Ishikawa (cell line): ENCODE data around the gene USP37.

Source experiments
- CEBPB ChIP-seq: IDR thresholded peaks from 2 replicates; pipeline ENCODE4 v1.6.1; 2012
- CREB1 ChIP-seq: IDR thresholded peaks from 2 replicates; pipeline ENCODE4 v1.6.1; 2012; ENCODE audit warnings: low read depth
- EGR1 ChIP-seq: IDR thresholded peaks from 2 replicates; pipeline ENCODE4 v1.6.1; 2012
- EP300 ChIP-seq: IDR thresholded peaks from 2 replicates; pipeline ENCODE4 v1.6.1; 2012; ENCODE audit warnings: borderline replicate concordance
- FOXM1 ChIP-seq: IDR thresholded peaks from 2 replicates; pipeline ENCODE4 v1.6.1; 2012; ENCODE audit warnings: low read depth, borderline replicate concordance
- NFIC ChIP-seq: IDR thresholded peaks from 2 replicates; pipeline ENCODE4 v1.6.1; 2012
- RAD21 ChIP-seq: IDR thresholded peaks from 2 replicates; pipeline ENCODE4 v1.6.1; 2012; ENCODE audit warnings: low read depth
- TAF1 ChIP-seq: IDR thresholded peaks from 2 replicates; pipeline ENCODE4 v1.6.1; 2012; ENCODE audit warnings: low read depth, mild to moderate bottlenecking
- TCF12 ChIP-seq: IDR thresholded peaks from 2 replicates; pipeline ENCODE4 v1.6.1; 2012; ENCODE audit warnings: low read depth
- TEAD4 ChIP-seq: IDR thresholded peaks from 2 replicates; pipeline ENCODE4 v1.6.1; 2012
- USF1 ChIP-seq: IDR thresholded peaks from 2 replicates; pipeline ENCODE4 v1.6.1; 2012
- YY1 ChIP-seq: IDR thresholded peaks from 2 replicates; pipeline ENCODE4 v1.6.1; 2012; ENCODE audit warnings: low read depth
- ZBTB7A ChIP-seq: IDR thresholded peaks from 2 replicates; pipeline ENCODE4 v1.6.1; 2012; ENCODE audit warnings: low read depth
- TF ChIP-seq, protein P1 (sequence below): IDR thresholded peaks from 2 replicates; pipeline ENCODE4 v1.6.1; 2012
- TF ChIP-seq, protein P2 (sequence below): IDR thresholded peaks from 2 replicates; pipeline ENCODE4 v1.6.1; 2012; ENCODE audit warnings: low read depth, mild to moderate bottlenecking

Gene USP37

DNA sequence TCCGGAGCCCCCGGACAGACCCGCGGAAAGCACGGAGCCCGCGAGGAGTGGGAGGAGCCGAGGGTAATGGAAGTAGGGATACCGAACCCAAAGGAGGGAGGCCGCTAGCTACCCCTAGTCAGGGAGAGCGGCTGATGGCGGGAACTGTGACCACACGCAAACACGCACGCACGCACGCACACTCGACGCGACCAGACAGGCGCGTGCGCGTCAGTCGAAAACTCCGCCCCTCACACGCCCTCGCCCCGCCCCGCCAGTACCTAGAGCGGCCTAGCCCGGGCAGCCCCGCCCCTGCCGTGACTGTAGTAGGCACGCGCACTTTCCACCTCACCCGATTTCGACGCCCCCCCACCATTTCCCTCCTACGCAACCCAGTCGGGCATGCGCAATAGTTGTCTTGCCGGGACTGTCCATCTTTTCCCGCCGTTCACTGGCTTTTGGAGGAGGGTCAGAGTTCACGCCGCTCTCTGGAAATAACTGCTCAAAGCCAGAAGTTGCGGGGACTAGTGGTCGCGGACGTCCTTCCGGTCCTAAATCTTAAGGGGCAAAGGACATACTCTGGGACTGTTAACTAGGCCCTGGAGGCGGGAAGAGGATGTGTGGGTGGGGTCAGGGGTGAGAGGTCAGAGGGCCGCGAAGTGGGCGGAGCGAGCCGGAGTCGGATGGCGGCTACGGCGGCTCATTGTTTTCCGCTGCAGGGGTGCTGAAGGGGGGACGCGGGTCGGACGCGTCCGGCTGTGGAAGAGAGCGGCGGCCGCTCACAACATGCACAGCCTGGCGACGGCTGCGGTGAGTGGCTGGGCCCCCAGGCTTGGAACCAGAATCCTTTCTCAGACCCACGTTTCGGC, at the start of gene USP37, which contains the start of gene CNOT9:
Gene USP37 (minus strand): TSS at position 162 of the 848 bp plus-strand sequence. CDS start 9,698 bp downstream, outside the sequence.
Gene CNOT9 (plus strand): TSS at position 650 of the 848 bp plus-strand sequence. CDS start 116 bp downstream, at position 766.
- peak; percentile 40 for TF ChIP-seq USF1
- peak; percentile 8; the same call in 1 of the 2 replicates for TF ChIP-seq NFIC
- TF ChIP-seq RAD21: no peak
- peak; percentile 4; the same call in 1 of the 2 replicates for TF ChIP-seq TEAD4
- TF ChIP-seq EGR1: peak; percentile 97
- peak; percentile 71 for TF ChIP-seq CREB1
- 0 out of 2 replicates have a peak, but pooled peaks have one; percentile 40 for TF ChIP-seq CEBPB
- TF ChIP-seq, protein P1, sequence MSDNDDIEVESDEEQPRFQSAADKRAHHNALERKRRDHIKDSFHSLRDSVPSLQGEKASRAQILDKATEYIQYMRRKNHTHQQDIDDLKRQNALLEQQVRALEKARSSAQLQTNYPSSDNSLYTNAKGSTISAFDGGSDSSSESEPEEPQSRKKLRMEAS: peak; percentile 99
- TF ChIP-seq ZBTB7A: peak; percentile 62; the same call in 1 of the 2 replicates
- TF ChIP-seq YY1: peak; percentile 83
- TF ChIP-seq EP300: 0 out of 2 replicates have a peak, but pooled peaks have one; percentile 10
- TF ChIP-seq, protein P2, sequence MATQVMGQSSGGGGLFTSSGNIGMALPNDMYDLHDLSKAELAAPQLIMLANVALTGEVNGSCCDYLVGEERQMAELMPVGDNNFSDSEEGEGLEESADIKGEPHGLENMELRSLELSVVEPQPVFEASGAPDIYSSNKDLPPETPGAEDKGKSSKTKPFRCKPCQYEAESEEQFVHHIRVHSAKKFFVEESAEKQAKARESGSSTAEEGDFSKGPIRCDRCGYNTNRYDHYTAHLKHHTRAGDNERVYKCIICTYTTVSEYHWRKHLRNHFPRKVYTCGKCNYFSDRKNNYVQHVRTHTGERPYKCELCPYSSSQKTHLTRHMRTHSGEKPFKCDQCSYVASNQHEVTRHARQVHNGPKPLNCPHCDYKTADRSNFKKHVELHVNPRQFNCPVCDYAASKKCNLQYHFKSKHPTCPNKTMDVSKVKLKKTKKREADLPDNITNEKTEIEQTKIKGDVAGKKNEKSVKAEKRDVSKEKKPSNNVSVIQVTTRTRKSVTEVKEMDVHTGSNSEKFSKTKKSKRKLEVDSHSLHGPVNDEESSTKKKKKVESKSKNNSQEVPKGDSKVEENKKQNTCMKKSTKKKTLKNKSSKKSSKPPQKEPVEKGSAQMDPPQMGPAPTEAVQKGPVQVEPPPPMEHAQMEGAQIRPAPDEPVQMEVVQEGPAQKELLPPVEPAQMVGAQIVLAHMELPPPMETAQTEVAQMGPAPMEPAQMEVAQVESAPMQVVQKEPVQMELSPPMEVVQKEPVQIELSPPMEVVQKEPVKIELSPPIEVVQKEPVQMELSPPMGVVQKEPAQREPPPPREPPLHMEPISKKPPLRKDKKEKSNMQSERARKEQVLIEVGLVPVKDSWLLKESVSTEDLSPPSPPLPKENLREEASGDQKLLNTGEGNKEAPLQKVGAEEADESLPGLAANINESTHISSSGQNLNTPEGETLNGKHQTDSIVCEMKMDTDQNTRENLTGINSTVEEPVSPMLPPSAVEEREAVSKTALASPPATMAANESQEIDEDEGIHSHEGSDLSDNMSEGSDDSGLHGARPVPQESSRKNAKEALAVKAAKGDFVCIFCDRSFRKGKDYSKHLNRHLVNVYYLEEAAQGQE: 0 out of 2 replicates have a peak, but pooled peaks have one; percentile 3
- peak; percentile 39; the same call in 1 of the 2 replicates for TF ChIP-seq TCF12
- TF ChIP-seq FOXM1: no peak
- peak; percentile 88 for TF ChIP-seq TAF1

- TF ChIP-seq EP300: no peak
- TF ChIP-seq ZBTB7A: no peak
- no peak for TF ChIP-seq FOXM1
- TF ChIP-seq CEBPB: no peak
- TF ChIP-seq, protein P2: no peak
- TF ChIP-seq CREB1: no peak
- TF ChIP-seq NFIC: no peak
- TF ChIP-seq TEAD4: no peak
- TF ChIP-seq TCF12: no peak
Measured at GRCh38 chr2:218615868-218616315, 47.7 kb upstream of the USP37 start.

DNA sequence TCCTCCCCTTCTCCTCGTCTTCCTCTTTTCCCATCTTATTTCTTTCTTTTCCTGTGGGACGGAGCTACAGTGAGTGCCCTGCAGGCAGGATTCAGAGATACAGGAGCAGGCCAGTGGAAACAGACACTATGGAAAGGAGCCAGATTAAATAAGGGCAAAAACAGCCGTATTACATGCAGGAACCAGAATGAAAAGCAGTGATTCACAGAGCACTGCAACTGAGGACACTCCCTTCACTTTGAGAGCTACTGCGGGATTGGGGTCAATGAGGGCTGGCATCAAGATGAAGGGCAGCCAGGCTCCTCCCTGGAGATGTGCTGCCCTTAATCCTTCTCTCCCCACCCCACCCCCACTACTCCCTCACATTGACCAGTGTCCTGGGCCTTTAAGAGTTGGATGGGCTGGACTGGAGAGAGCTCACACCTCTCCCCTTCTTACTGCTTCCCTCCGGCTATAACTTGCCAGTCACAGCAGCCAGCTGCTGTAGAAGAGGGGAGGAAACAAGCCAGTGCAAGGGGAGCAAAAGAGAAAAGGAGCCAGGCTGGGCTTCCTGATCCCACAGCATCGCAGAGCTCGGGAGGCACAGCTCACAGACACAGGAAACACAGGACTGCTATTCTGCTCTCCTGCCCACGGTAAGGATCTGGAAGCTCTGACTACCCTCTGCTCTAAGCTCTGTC, 39.4 kb upstream of the USP37 start, which contains the start of gene PLCD4:
Gene PLCD4 (plus strand): TSS at position 464 of the 680 bp plus-strand sequence. CDS start 7,841 bp downstream, outside the sequence.
- TF ChIP-seq ZBTB7A (no peak), YY1 (no peak), TCF12 (no peak), NFIC (no peak)

GRCh38 chr2:218605432-218605831, 37.3 kb upstream of the USP37 start:
- no peak for TF ChIP-seq USF1

DNA sequence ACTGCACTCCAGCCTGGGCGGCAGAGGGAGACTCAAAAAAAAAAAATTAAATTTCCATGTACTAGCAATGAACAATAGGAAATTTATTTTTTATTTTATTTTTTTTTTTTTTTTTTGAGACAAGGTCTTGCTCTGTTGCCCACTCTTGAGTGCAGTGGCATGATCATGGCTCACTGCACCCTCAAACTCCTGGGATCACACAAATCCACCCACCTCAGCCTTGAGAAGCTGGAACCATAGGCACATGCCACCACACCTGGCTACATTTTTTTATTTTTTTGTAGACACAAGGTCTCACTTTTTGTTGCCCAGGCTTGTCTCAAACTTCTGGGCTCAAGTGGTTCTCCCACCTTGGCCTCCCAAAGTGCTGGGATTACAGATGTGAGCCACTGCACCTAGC, 17.4 kb upstream of the USP37 start:
- TF ChIP-seq EGR1 (no peak), USF1 (no peak), ZBTB7A (no peak), EP300 (no peak), CEBPB (no peak), TEAD4 (no peak), TCF12 (no peak), NFIC (no peak), TAF1 (no peak), RAD21 (no peak), YY1 (no peak)
- TF ChIP-seq, protein P1: no peak
